NCI-H345 (cell line): ENCODE results near the gene ZBTB25.

ENCODE experiments used
- DNase-seq: peaks from one replicate; lab custom pipeline; 2025; lab: John Stamatoyannopoulos, UW

ZBTB25 gene

GRCh38 chr14:64439141-64439540 is 64.5 kb downstream of the ZBTB25 start:
- DNase-seq: no peak

- no peak for DNase-seq
Observed at GRCh38 chr14:64438181-64438841, 65.3 kb downstream of the ZBTB25 start.

- DNase-seq: no peak
Observed at GRCh38 chr14:64434528-64434927, 69.1 kb downstream of the ZBTB25 start.

- no peak for DNase-seq
Observed at GRCh38 chr14:64423987-64424386, 79.7 kb downstream of the ZBTB25 start.

GRCh38 chr14:64422756-64423155 is 80.9 kb downstream of the ZBTB25 start:
- DNase-seq: no peak

GRCh38 chr14:64422005-64422404 is 81.6 kb downstream of the ZBTB25 start:
- DNase-seq: no peak

GRCh38 chr14:64421166-64421565 is 82.5 kb downstream of the ZBTB25 start:
- no peak for DNase-seq

- no peak for DNase-seq
Observed at GRCh38 chr14:64419003-64419402, 84.6 kb downstream of the ZBTB25 start.

GRCh38 chr14:64417771-64418125 is 85.9 kb downstream of the ZBTB25 start:
- DNase-seq: no peak

- no peak for DNase-seq
Observed at GRCh38 chr14:64417055-64417770, 86.4 kb downstream of the ZBTB25 start.

- no peak for DNase-seq
Observed at GRCh38 chr14:64416348-64416932, 87.2 kb downstream of the ZBTB25 start.

GRCh38 chr14:64412237-64412636 is 91.4 kb downstream of the ZBTB25 start:
- DNase-seq: no peak

GRCh38 chr14:64411001-64411400 is 92.6 kb downstream of the ZBTB25 start:
- DNase-seq: no peak

- DNase-seq: no peak
Observed at GRCh38 chr14:64410084-64410774, 93.4 kb downstream of the ZBTB25 start.

- DNase-seq: no peak
Observed at GRCh38 chr14:64409126-64409920, 94.3 kb downstream of the ZBTB25 start.

GRCh38 chr14:64407329-64407728 is 96.3 kb downstream of the ZBTB25 start:
- no peak for DNase-seq

- DNase-seq: no peak
Observed at GRCh38 chr14:64405295-64405694, 98.3 kb downstream of the ZBTB25 start.

- no peak for DNase-seq
Observed at GRCh38 chr14:64401949-64402348, 101.7 kb downstream of the ZBTB25 start.

- no peak for DNase-seq
Observed at GRCh38 chr14:64400829-64401459, 102.7 kb downstream of the ZBTB25 start.
